Natural killer cell (primary cell): ENCODE results near the gene FAM3B. TPM values are rescaled to one million over a fixed set of nuclear protein-coding genes. Genes with fewer than 3 reads are reported as not detected.

Experiments
- ATAC-seq, 3 donors: fragments of 150-1000 bp in 2 of 3; fragments of 200-7000 bp in 1 of 3; cut with Tn5 transposase; 1 replicate in 1 of 3; 2 replicates in 2 of 3; pipeline ENCODE4 v1.10.0; 2021; ENCODE audit warnings: mild to moderate bottlenecking in 2 of 3, moderate library complexity in 2 of 3
- DNase-seq, 2 donors: peaks; one replicate each; pipeline versions ENCODE4 v3.0.0 to v3.0.0-alpha.2; 2013 to 2021; ENCODE audit warnings: mixed read lengths in 1 of 2
- H3K27ac ChIP-seq: one replicate; pipeline ENCODE4 v1.5.1; 2013; ENCODE audit warnings: mild to moderate bottlenecking, low read length
- H3K27me3 ChIP-seq: one replicate; pipeline ENCODE4 v1.6.1; 2013; ENCODE audit warnings: low read length; ENCODE audit not compliant: control insufficient read depth, insufficient read depth
- H3K36me3 ChIP-seq: one replicate; pipeline ENCODE4 v1.6.1; 2013; ENCODE audit warnings: low read length; ENCODE audit not compliant: control insufficient read depth, insufficient read depth
- H3K4me1 ChIP-seq: one replicate; pipeline ENCODE4 v1.6.1; 2013; ENCODE audit warnings: low read length; ENCODE audit not compliant: control insufficient read depth, insufficient read depth
- H3K4me3 ChIP-seq: one replicate; pipeline ENCODE4 v1.5.1; 2013; ENCODE audit warnings: low read length
- H3K9me3 ChIP-seq: one replicate; pipeline ENCODE4 v1.6.1; 2013; ENCODE audit warnings: low read length; ENCODE audit not compliant: control insufficient read depth, insufficient read depth
- H3K27ac Mint-ChIP-seq, 2 donors: one replicate each; pipeline ENCODE4 v1.8.0; 2022; ENCODE audit warnings: mild to moderate bottlenecking in 2 of 2, mixed read lengths in 2 of 2, moderate library complexity in 1 of 2
- H3K27me3 Mint-ChIP-seq, 2 donors: one replicate each; pipeline ENCODE4 v1.8.0; 2022; ENCODE audit warnings: low read depth in 2 of 2, mixed read lengths in 2 of 2
- H3K36me3 Mint-ChIP-seq: one replicate; pipeline ENCODE4 v1.8.0; 2022; ENCODE audit warnings: mixed read lengths
- H3K4me1 Mint-ChIP-seq, 2 donors: one replicate each; pipeline ENCODE4 v1.8.0; 2022; ENCODE audit warnings: mixed read lengths in 2 of 2
- H3K4me3 Mint-ChIP-seq: one replicate; pipeline ENCODE4 v1.8.0; 2022; ENCODE audit warnings: mild to moderate bottlenecking, moderate library complexity, mixed read lengths
- H3K9me3 Mint-ChIP-seq, 2 donors: one replicate each; pipeline ENCODE4 v1.8.0; 2022; ENCODE audit warnings: mixed read lengths in 2 of 2
- CTCF ChIP-seq: fragments of 200-600 bp; IDR thresholded peaks from one replicate; pipeline ENCODE4 v1.8.0; 2022; ENCODE audit warnings: antibody characterized with exemption
- whole genome bisulfite sequencing: methylation state at CpG from one replicate; pipeline ENCODE4 v1.1.7; 2013; ENCODE audit warnings: missing lambda C conversion rate; ENCODE audit not compliant: insufficient coverage; 5-methylcytosine and 5-hydroxymethylcytosine counted together
- intact Hi-C: fragments of 100-400 bp; cut with micrococcal nuclease; formaldehyde crosslinking; loops from one replicate; pipeline ENCODE4 v1.14.2; 2022
- total RNA-seq, 4 donors: library from RNA; stranded (reverse); fragments of 120-200 nt in 1 of 4; gene quantifications; one replicate each; pipeline versions ENCODE4 v1.2.3 to v1.2.4, GENCODE V29; 2013 to 2022

FAM3B gene
- total RNA-seq, 3 donors from 2014 or later (not counting 1 experiment from before 2014, with no cell fraction given), result 0.48 TPM; not detected in 2

GRCh38 chr21:41371685-41372030 lies 55.1 kb downstream of the FAM3B start:
- DNase-seq, result no peak
- Mint-ChIP-seq H3K4me3 (no peak overlapping the region), H3K9me3 (no peaks in the 10 kb centered on the region), H3K27ac (no peak overlapping the region), H3K27me3 (no peaks in the 10 kb centered on the region), H3K4me1 (peaks cover 38 to 40% of the 10 kb centered on the region in 2 donors), H3K36me3 (no peaks in the 10 kb centered on the region)
- TF ChIP-seq CTCF, result no peak
- Histone ChIP-seq H3K4me3 (no peak overlapping the region), H3K9me3 (no peaks in the 10 kb centered on the region), H3K27me3 (no peaks in the 10 kb centered on the region), H3K27ac (no peak overlapping the region), H3K4me1 (peaks cover 34% of the 10 kb centered on the region), H3K36me3 (no peaks in the 10 kb centered on the region)
- intact Hi-C loops, result no loop called here
- WGBS, result 98% methylated on average over 7 of the region's 7 CpGs
- ATAC-seq, result no peak

GRCh38 chr21:41373253-41373652 lies 56.7 kb downstream of the FAM3B start:
- DNase-seq (no peak), ATAC-seq (no peak)
- peaks cover 36 to 40% of the 10 kb centered on the region in 2 donors for H3K4me1 Mint-ChIP-seq
- H3K4me3 ChIP-seq, result no peak overlapping the region
- no peak overlapping the region for H3K27ac Mint-ChIP-seq
- peaks cover 31% of the 10 kb centered on the region for H3K4me1 ChIP-seq
- no peak overlapping the region for H3K4me3 Mint-ChIP-seq
- intact Hi-C loops, result no loop called here
- H3K27me3 ChIP-seq, result no peaks in the 10 kb centered on the region
- 68% methylated on average over 4 of the region's 4 CpGs for WGBS
- no peaks in the 10 kb centered on the region for H3K9me3 Mint-ChIP-seq
- H3K27ac ChIP-seq, result no peak overlapping the region
- H3K9me3 ChIP-seq, result no peaks in the 10 kb centered on the region
- no peaks in the 10 kb centered on the region for H3K27me3 Mint-ChIP-seq
- no peak for TF ChIP-seq CTCF
- H3K36me3 ChIP-seq, result peaks cover 12% of the 10 kb centered on the region
- H3K36me3 Mint-ChIP-seq, result no peaks in the 10 kb centered on the region

- no peak overlapping the region for H3K27ac ChIP-seq
- H3K4me3 Mint-ChIP-seq, result no peak overlapping the region
- no peaks in the 10 kb centered on the region for H3K27me3 Mint-ChIP-seq
- H3K9me3 ChIP-seq, result no peaks in the 10 kb centered on the region
- no peaks in the 10 kb centered on the region for H3K36me3 Mint-ChIP-seq
- H3K4me3 ChIP-seq, result no peak overlapping the region
- no peak overlapping the region for H3K27ac Mint-ChIP-seq
- no peaks in the 10 kb centered on the region for H3K27me3 ChIP-seq
- peaks cover 12% of the 10 kb centered on the region for H3K36me3 ChIP-seq
- H3K4me1 Mint-ChIP-seq, result peaks cover 36 to 40% of the 10 kb centered on the region in 2 donors
- H3K4me1 ChIP-seq, result peaks cover 26% of the 10 kb centered on the region
- DNase-seq (no peak), ATAC-seq (no peak)
- no peaks in the 10 kb centered on the region for H3K9me3 Mint-ChIP-seq
- 94% methylated on average over 7 of the region's 8 CpGs for WGBS
- TF ChIP-seq CTCF, result no peak
- intact Hi-C loops, result no loop called here
Measured at GRCh38 chr21:41373763-41374162, 57.2 kb downstream of the FAM3B start.

GRCh38 chr21:41374177-41374712 lies 57.6 kb downstream of the FAM3B start:
- no peak for TF ChIP-seq CTCF
- H3K27me3 Mint-ChIP-seq, result no peaks in the 10 kb centered on the region
- Histone ChIP-seq H3K27ac (no peak overlapping the region), H3K36me3 (peaks cover 12% of the 10 kb centered on the region), H3K9me3 (no peaks in the 10 kb centered on the region), H3K27me3 (no peaks in the 10 kb centered on the region), H3K4me1 (peaks cover 21% of the 10 kb centered on the region), H3K4me3 (no peak overlapping the region)
- DNase-seq, result no peak
- H3K4me3 Mint-ChIP-seq, result no peak overlapping the region
- peaks cover 31 to 36% of the 10 kb centered on the region in 2 donors for H3K4me1 Mint-ChIP-seq
- ATAC-seq, result no peak
- no peak overlapping the region for H3K27ac Mint-ChIP-seq
- no peaks in the 10 kb centered on the region for H3K9me3 Mint-ChIP-seq
- WGBS, result 95% methylated on average over 14 of the region's 14 CpGs
- intact Hi-C loops, result no loop called here
- no peaks in the 10 kb centered on the region for H3K36me3 Mint-ChIP-seq
